Brain microvascular endothelial cell (primary cell): Measurements from ENCODE around the gene HTATSF1.

Experiments
- DNase-seq: peaks from one replicate; pipeline ENCODE4 v3.0.0-alpha.2; 2020
- H3K27ac ChIP-seq: fragments of 250-450 bp; sonication (Bioruptor Pico); 2 replicates; pipeline ENCODE4 v1.5.1; 2020; ENCODE audit warnings: mild to moderate bottlenecking, moderate library complexity
- H3K27me3 ChIP-seq: fragments of 250-450 bp; sonication (Bioruptor Pico); replicated peaks from 2 replicates; pipeline ENCODE4 v1.5.1; 2020; ENCODE audit warnings: mild to moderate bottlenecking
- H3K36me3 ChIP-seq: fragments of 250-450 bp; sonication (Bioruptor Pico); replicated peaks from 2 replicates; pipeline ENCODE4 v1.5.1; 2020; ENCODE audit warnings: mild to moderate bottlenecking
- H3K4me3 ChIP-seq: 2 replicates; pipeline ENCODE4 v1.5.1; 2011; ENCODE audit warnings: low read depth, mild to moderate bottlenecking, control low read depth, low read length, moderate library complexity
- in situ Hi-C: cut with HindIII; loops from 2 replicates; pipeline ENCODE4 v1.10.0; 2017; ENCODE audit warnings: low sequenced_read_pairs, low pct_ligation_motif_present
- TF ChIP-seq, protein P1 (sequence below): IDR thresholded peaks from 2 replicates; pipeline ENCODE4 v1.5.1; 2011; ENCODE audit warnings: low read depth, mild to moderate bottlenecking, moderate library complexity, low read length, control low read depth, inconsistent platforms; ENCODE audit errors: missing control alignments

HTATSF1 gene

GRCh38 chrX:136542281-136542680 is 44.9 kb downstream of the HTATSF1 start:
- H3K27me3 ChIP-seq: no peaks in the 10 kb centered on the region
- no peak overlapping the region for H3K4me3 ChIP-seq
- no peak for DNase-seq
- TF ChIP-seq, protein P1, sequence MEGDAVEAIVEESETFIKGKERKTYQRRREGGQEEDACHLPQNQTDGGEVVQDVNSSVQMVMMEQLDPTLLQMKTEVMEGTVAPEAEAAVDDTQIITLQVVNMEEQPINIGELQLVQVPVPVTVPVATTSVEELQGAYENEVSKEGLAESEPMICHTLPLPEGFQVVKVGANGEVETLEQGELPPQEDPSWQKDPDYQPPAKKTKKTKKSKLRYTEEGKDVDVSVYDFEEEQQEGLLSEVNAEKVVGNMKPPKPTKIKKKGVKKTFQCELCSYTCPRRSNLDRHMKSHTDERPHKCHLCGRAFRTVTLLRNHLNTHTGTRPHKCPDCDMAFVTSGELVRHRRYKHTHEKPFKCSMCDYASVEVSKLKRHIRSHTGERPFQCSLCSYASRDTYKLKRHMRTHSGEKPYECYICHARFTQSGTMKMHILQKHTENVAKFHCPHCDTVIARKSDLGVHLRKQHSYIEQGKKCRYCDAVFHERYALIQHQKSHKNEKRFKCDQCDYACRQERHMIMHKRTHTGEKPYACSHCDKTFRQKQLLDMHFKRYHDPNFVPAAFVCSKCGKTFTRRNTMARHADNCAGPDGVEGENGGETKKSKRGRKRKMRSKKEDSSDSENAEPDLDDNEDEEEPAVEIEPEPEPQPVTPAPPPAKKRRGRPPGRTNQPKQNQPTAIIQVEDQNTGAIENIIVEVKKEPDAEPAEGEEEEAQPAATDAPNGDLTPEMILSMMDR: no peak
- in situ Hi-C loops: no loop called here
- H3K27ac ChIP-seq: no peak overlapping the region
- no peaks in the 10 kb centered on the region for H3K36me3 ChIP-seq

GRCh38 chrX:136546371-136546781 is 49.0 kb downstream of the HTATSF1 start:
- in situ Hi-C loops: no loop called here
- TF ChIP-seq, protein P1: no peak
- H3K4me3 ChIP-seq: no peak overlapping the region
- H3K36me3 ChIP-seq: no peaks in the 10 kb centered on the region
- no peak for DNase-seq
- H3K27ac ChIP-seq: no peak overlapping the region
- H3K27me3 ChIP-seq: no peaks in the 10 kb centered on the region

DNA sequence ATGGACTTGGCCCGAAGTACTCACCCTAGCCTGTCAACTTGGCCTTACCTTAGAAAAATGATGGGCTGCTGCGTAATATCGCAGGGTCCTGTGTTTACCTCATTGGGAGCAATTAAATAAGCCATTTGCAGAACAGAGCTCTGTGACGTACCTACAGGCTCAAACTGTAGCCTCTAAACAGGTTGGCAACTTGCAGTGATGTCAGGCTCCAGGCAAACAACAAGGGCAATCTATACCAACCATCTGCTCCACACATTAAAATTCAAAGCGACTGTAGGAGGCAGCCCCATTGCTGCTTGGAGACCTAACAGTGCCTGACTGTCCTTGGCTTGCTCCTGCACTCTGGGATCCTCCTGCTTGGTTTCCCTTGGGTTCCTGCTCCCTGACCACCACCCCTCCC is 51.8 kb downstream of the HTATSF1 start:
- Histone ChIP-seq H3K4me3 (no peak overlapping the region), H3K36me3 (no peaks in the 10 kb centered on the region), H3K27me3 (no peaks in the 10 kb centered on the region), H3K27ac (no peak overlapping the region)
- TF ChIP-seq, protein P1: no peak
- in situ Hi-C loops: no loop called here
- DNase-seq: no peak

DNA sequence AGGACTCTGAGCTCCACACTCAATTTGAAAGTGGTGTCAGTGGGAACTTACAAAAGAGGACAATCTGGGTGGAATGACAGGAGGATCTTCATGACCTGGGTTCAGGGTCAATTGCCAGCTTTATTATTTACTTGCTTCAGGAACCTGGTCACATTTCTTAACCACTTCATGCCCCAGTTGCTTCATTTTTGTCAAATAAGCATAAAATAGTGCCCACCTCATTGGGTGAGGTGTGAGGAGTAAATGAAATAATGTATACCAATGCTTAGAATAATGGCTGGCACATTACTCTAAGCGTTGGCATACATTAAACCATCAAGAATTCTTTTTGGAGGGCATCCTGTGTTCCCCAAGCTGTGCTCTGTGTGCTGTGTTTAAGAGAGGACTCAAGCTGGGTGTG is 54.0 kb downstream of the HTATSF1 start:
- in situ Hi-C loops: no loop called here
- TF ChIP-seq, protein P1: no peak
- H3K27me3 ChIP-seq: no peaks in the 10 kb centered on the region
- no peak overlapping the region for H3K4me3 ChIP-seq
- H3K36me3 ChIP-seq: no peaks in the 10 kb centered on the region
- DNase-seq: no peak
- H3K27ac ChIP-seq: no peak overlapping the region

- in situ Hi-C loops: no loop called here
- Histone ChIP-seq H3K36me3 (no peaks in the 10 kb centered on the region), H3K27me3 (no peaks in the 10 kb centered on the region), H3K4me3 (no peak overlapping the region), H3K27ac (no peak overlapping the region)
- TF ChIP-seq, protein P1: no peak
- no peak for DNase-seq
These were observed 58.3 kb downstream of the HTATSF1 start for GRCh38 chrX:136555694-136556093.
